Measurements from ENCODE around the gene CNEP1R1.

The CNEP1R1 gene

GRCh38 chr16:49995720-49996119 is 29.3 kb upstream of the CNEP1R1 start:
- Histone ChIP-seq H3K4me3 (replicated peaks; ENCODE audit: insufficient read depth, low read length) (no peak overlapping the region), H3K27ac (replicated peaks) (no peak overlapping the region), H3K27me3 (ENCODE audit: insufficient read depth, poor library complexity, severe bottlenecking) (peaks cover 6% of the 10 kb centered on the region)
- DNase-seq (ENCODE audit: low read depth in 1 of 2, low spot score in 1 of 2) = no peak
- no peak for TF ChIP-seq SPI1 (IDR thresholded peaks at IDR 0.05; ENCODE audit: borderline replicate concordance, low read depth)
- TF ChIP-seq CTCF (IDR thresholded peaks at IDR 0.05; ENCODE audit: insufficient read depth, low read length) = no peak

- H3K27ac ChIP-seq (replicated peaks) = no peak overlapping the region
- no peak for DNase-seq (ENCODE audit: low read depth in 1 of 2, low spot score in 1 of 2)
- peaks cover 6% of the 10 kb centered on the region for H3K27me3 ChIP-seq (ENCODE audit: insufficient read depth, poor library complexity, severe bottlenecking)
- no peak overlapping the region for H3K4me3 ChIP-seq (replicated peaks; ENCODE audit: insufficient read depth, low read length)
- TF ChIP-seq POLR2AphosphoS5 (IDR thresholded peaks at IDR 0.05; ENCODE audit: low read depth) = no peak
- no peak for TF ChIP-seq CTCF (IDR thresholded peaks at IDR 0.05; ENCODE audit: insufficient read depth, low read length)
- no peak for TF ChIP-seq SPI1 (IDR thresholded peaks at IDR 0.05; ENCODE audit: borderline replicate concordance, low read depth)
These were observed 27.2 kb upstream of the CNEP1R1 start for GRCh38 chr16:49997721-49998251.

- H3K27me3 ChIP-seq (ENCODE audit: insufficient read depth, poor library complexity, severe bottlenecking) = peaks cover 3% of the 10 kb centered on the region
- no peak overlapping the region for H3K27ac ChIP-seq (replicated peaks)
- no peak overlapping the region for H3K4me3 ChIP-seq (replicated peaks; ENCODE audit: insufficient read depth, low read length)
- TF ChIP-seq SPI1 (IDR thresholded peaks at IDR 0.05; ENCODE audit: borderline replicate concordance, low read depth) = no peak
- TF ChIP-seq REST (IDR thresholded peaks at IDR 0.05; ENCODE audit: insufficient replicate concordance, low read depth) = no peak
- TF ChIP-seq POLR2AphosphoS5 (IDR thresholded peaks at IDR 0.05; ENCODE audit: low read depth) = no peak
- no peak for TF ChIP-seq GABPA (IDR thresholded peaks at IDR 0.05; ENCODE audit: low read depth)
- no peak for TF ChIP-seq CTCF (IDR thresholded peaks at IDR 0.05; ENCODE audit: insufficient read depth, low read length)
- no peak for DNase-seq (ENCODE audit: low read depth in 1 of 2, low spot score in 1 of 2)
These were observed 26.0 kb upstream of the CNEP1R1 start for GRCh38 chr16:49998991-49999390.

- no peak overlapping the region for H3K4me3 ChIP-seq (replicated peaks; ENCODE audit: insufficient read depth, low read length)
- no peak for DNase-seq (ENCODE audit: low read depth in 1 of 2, low spot score in 1 of 2)
- H3K27ac ChIP-seq (replicated peaks) = no peak overlapping the region
- H3K27me3 ChIP-seq (ENCODE audit: insufficient read depth, poor library complexity, severe bottlenecking) = no peaks in the 10 kb centered on the region
- TF ChIP-seq POLR2AphosphoS5 (IDR thresholded peaks at IDR 0.05; ENCODE audit: low read depth) = no peak
- no peak for TF ChIP-seq GABPA (IDR thresholded peaks at IDR 0.05; ENCODE audit: low read depth)
- no peak for TF ChIP-seq SPI1 (IDR thresholded peaks at IDR 0.05; ENCODE audit: borderline replicate concordance, low read depth)
- TF ChIP-seq CTCF (IDR thresholded peaks at IDR 0.05; ENCODE audit: insufficient read depth, low read length) = no peak
- no peak for TF ChIP-seq REST (IDR thresholded peaks at IDR 0.05; ENCODE audit: insufficient replicate concordance, low read depth)
These were observed 23.9 kb upstream of the CNEP1R1 start for GRCh38 chr16:50001144-50001543.

Data from HL-60 (cell line).